D721Med (cell line): ENCODE measurements around the gene CLTB.

ENCODE experiments used
- DNase-seq: peaks from one replicate; pipeline ENCODE4 v3.0.0; 2011; ENCODE audit warnings: low spot score; ENCODE audit not compliant: insufficient read length
- FAIRE-seq: peaks from 2 replicates; lab custom pipeline; 2011; peaks lifted over from hg19 to GRCh38; lab: Jason Lieb, UNC
- CTCF ChIP-seq: IDR thresholded peaks from 2 replicates; pipeline ENCODE4 v1.5.1; 2012; ENCODE audit warnings: mild to moderate bottlenecking, control low read depth; ENCODE audit not compliant: insufficient read depth; ENCODE audit errors: missing control alignments

The CLTB gene

GRCh38 chr5:176426876-176427275 lies 10.5 kb upstream of the CLTB start:
- DNase-seq (no peak), FAIRE-seq (no peak)
- TF ChIP-seq CTCF = no peak

GRCh38 chr5:176425791-176426190 lies 9.5 kb upstream of the CLTB start:
- FAIRE-seq = no peak
- no peak for TF ChIP-seq CTCF
- DNase-seq = no peak

GRCh38 chr5:176425138-176425537 lies 8.8 kb upstream of the CLTB start:
- FAIRE-seq (no peak), DNase-seq (no peak)
- TF ChIP-seq CTCF = no peak

GRCh38 chr5:176424181-176424580 lies 7.8 kb upstream of the CLTB start:
- FAIRE-seq = no peak
- no peak for TF ChIP-seq CTCF
- no peak for DNase-seq

- FAIRE-seq (no peak), DNase-seq (no peak)
- no peak for TF ChIP-seq CTCF
Measured at GRCh38 chr5:176420972-176421544, 4.7 kb upstream of the CLTB start.

GRCh38 chr5:176420086-176420485 lies 3.7 kb upstream of the CLTB start:
- DNase-seq (no peak), FAIRE-seq (no peak)
- TF ChIP-seq CTCF = no peak

- FAIRE-seq (no peak), DNase-seq (no peak)
- no peak for TF ChIP-seq CTCF
Measured at GRCh38 chr5:176418251-176418650, 1.9 kb upstream of the CLTB start.
